Esophagus squamous epithelium (tissue), 5 donors: ENCODE data around the gene ST6GAL2. TPM values are rescaled to one million over a fixed set of nuclear protein-coding genes. Genes with fewer than 3 reads are reported as not detected.

Experiments used
- DNase-seq: peaks from one replicate; lab custom pipeline; 2025; lab: John Stamatoyannopoulos, UW
- H3K27ac ChIP-seq, 4 donors: fragments of 200-600 bp; sonication (generic); one replicate each; pipeline ENCODE4 v1.5.1; 2016 to 2019; ENCODE audit warnings: mild to moderate bottlenecking in 1 of 4
- H3K27me3 ChIP-seq, 4 donors: fragments of 200-600 bp; sonication (generic); 1 replicate in 3 of 4; 2 replicates in 1 of 4; pipeline versions ENCODE4 v1.5.1 to v1.6.0; 2017 to 2021; ENCODE audit warnings: antibody characterized with exemption in 1 of 4
- H3K36me3 ChIP-seq, 3 donors: fragments of 200-600 bp; sonication (generic); one replicate each; pipeline ENCODE4 v1.5.1; 2016 to 2019
- H3K4me1 ChIP-seq, 3 donors: fragments of 200-600 bp; sonication (generic); one replicate each; pipeline ENCODE4 v1.5.1; 2017 to 2019
- H3K4me3 ChIP-seq, 4 donors: fragments of 200-600 bp; sonication (generic); 1 replicate in 3 of 4; 2 replicates in 1 of 4; pipeline ENCODE4 v1.5.1; 2016 to 2019; ENCODE audit warnings: mild to moderate bottlenecking in 2 of 4, moderate library complexity in 1 of 4
- H3K9me3 ChIP-seq, 3 donors: fragments of 200-600 bp; sonication (generic); one replicate each; pipeline ENCODE4 v1.5.1; 2016 to 2019
- POLR2A ChIP-seq, 4 donors: fragments of 450-650 bp; IDR thresholded peaks; one replicate each; pipeline ENCODE4 v1.6.1; 2017; ENCODE audit warnings: antibody characterized with exemption in 4 of 4, mild to moderate bottlenecking in 4 of 4, moderate library complexity in 3 of 4
- WGBS, 2 donors: methylation state at CpG; one replicate each; pipeline ENCODE4 v1.1.5; 2018; 5-methylcytosine and 5-hydroxymethylcytosine counted together
- intact Hi-C: fragments of 100-400 bp; cut with DNase I; formaldehyde crosslinking; loops from one replicate; pipeline ENCODE4 v1.15.0; 2022
- total RNA-seq, 4 donors: library from RNA; depleted of rRNA; stranded (reverse); fragments of >200 nt; gene quantifications; one replicate each; pipeline ENCODE4 v1.1.0, GENCODE V29; 2016
- TF ChIP-seq, protein P1 (sequence below), 6 experiments: fragments of 450-650 bp in 4 of 6; fragments of 200-600 bp in 2 of 6; sonication (generic) in 2 of 6; IDR thresholded peaks; one replicate each; pipeline ENCODE4 v1.5.1; 2016 to 2019; ENCODE audit warnings: antibody characterized with exemption in 6 of 6, mild to moderate bottlenecking in 4 of 6, moderate library complexity in 4 of 6
- donor health status: DM: yes; HTN: yes; CAD: no.

ST6GAL2 gene
- total RNA-seq, 4 donors from 2014 or later = 0.79 to 7.5 (median 4.4) TPM

DNA sequence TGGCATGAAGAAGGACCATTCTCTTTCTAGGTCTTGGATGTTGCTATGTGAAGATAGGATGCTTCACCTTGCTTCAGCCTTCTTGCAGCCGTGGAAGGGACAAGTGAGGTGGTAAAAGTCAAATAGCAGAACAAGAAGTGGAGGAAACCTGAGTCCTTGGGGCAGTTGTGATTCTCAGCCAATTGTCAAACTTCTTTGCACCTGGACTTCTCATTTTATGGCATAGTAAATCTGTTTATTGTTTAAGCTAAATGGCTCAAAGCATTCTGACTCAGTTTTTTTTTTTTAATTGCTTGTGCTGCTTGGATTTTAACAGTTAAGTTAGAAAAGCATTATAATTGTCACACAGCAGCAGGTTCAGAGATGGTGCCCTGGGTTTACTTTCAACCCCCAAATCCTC is 33.0 kb upstream of the ST6GAL2 start:
- WGBS, 2 donors = 57 to 68% methylated on average over 1 of the region's 1 CpG
- intact Hi-C loops = no loop called here
- DNase-seq = no peak
- Histone ChIP-seq H3K4me3 (no peak overlapping the region), H3K4me1 (no peaks in the 10 kb centered on the region), H3K36me3 (no peaks in the 10 kb centered on the region), H3K27ac (no peak overlapping the region), H3K27me3 (no peaks in the 10 kb centered on the region), H3K9me3 (no peaks in the 10 kb centered on the region)
- TF ChIP-seq, protein P1, sequence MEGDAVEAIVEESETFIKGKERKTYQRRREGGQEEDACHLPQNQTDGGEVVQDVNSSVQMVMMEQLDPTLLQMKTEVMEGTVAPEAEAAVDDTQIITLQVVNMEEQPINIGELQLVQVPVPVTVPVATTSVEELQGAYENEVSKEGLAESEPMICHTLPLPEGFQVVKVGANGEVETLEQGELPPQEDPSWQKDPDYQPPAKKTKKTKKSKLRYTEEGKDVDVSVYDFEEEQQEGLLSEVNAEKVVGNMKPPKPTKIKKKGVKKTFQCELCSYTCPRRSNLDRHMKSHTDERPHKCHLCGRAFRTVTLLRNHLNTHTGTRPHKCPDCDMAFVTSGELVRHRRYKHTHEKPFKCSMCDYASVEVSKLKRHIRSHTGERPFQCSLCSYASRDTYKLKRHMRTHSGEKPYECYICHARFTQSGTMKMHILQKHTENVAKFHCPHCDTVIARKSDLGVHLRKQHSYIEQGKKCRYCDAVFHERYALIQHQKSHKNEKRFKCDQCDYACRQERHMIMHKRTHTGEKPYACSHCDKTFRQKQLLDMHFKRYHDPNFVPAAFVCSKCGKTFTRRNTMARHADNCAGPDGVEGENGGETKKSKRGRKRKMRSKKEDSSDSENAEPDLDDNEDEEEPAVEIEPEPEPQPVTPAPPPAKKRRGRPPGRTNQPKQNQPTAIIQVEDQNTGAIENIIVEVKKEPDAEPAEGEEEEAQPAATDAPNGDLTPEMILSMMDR (IDR thresholded peaks at IDR 0.05) = no peak
- TF ChIP-seq POLR2A (IDR thresholded peaks at IDR 0.05) = no peak

- WGBS, 2 donors = 90 to 93% methylated on average over 2 of the region's 2 CpGs
- intact Hi-C loops = no loop called here
- no peaks in the 10 kb centered on the region for H3K27me3 ChIP-seq
Measured at GRCh38 chr2:106904242-106904641, 18.3 kb upstream of the ST6GAL2 start.

GRCh38 chr2:106899786-106900530 is 14.0 kb upstream of the ST6GAL2 start:
- Histone ChIP-seq H3K4me3 (no peak overlapping the region), H3K36me3 (no peaks in the 10 kb centered on the region), H3K9me3 (no peaks in the 10 kb centered on the region), H3K27ac (no peak overlapping the region), H3K4me1 (no peaks in the 10 kb centered on the region), H3K27me3 (no peaks in the 10 kb centered on the region)
- 64 to 69% methylated on average over 7 of the region's 7 CpGs for WGBS, 2 donors
- intact Hi-C loops = no loop called here
- no peak for DNase-seq
- TF ChIP-seq POLR2A (IDR thresholded peaks at IDR 0.05) = no peak
- TF ChIP-seq, protein P1 (IDR thresholded peaks at IDR 0.05) = no peak

More at GRCh38 chr2:106904242-106904641, 18.3 kb upstream of the ST6GAL2 start:
- Histone ChIP-seq H3K27ac (no peak overlapping the region), H3K4me3 (no peak overlapping the region), H3K36me3 (no peaks in the 10 kb centered on the region), H3K4me1 (no peaks in the 10 kb centered on the region), H3K9me3 (no peaks in the 10 kb centered on the region)
- TF ChIP-seq POLR2A (IDR thresholded peaks at IDR 0.05) = no peak
- DNase-seq = no peak

GRCh38 chr2:106894545-106894944 is 8.6 kb upstream of the ST6GAL2 start:
- no peak for TF ChIP-seq POLR2A (IDR thresholded peaks at IDR 0.05)
- TF ChIP-seq, protein P1 (IDR thresholded peaks at IDR 0.05) = no peak
- H3K36me3 ChIP-seq = no peaks in the 10 kb centered on the region
- WGBS, 2 donors = 80 to 81% methylated on average over 6 to 7 of the region's 7 CpGs

DNA sequence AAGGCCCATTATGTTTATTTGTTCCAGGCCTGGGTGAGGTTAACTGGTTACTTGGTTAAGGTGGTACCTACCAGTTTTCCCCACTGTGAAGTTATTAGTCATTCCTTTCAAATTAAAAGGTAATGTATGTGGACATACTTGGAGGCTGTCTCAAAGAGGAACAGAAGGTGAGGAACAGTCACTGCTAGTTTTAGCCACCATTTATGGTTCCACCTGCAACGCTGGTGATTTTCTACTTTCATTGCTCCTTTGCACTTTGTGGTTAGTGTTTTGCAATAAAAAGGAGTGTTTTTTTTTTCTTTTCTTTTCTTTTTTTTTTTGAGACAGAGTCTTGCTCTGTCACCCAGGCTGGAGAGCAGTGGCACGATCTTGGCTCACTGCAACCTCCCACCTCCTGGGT is 6.1 kb upstream of the ST6GAL2 start:
- H3K27me3 ChIP-seq = peaks cover 0 to 11% (median 0%) of the 10 kb centered on the region in 4 donors
- WGBS, 2 donors = 59 to 78% methylated on average over 2 of the region's 2 CpGs
- H3K27ac ChIP-seq = no peak overlapping the region
- intact Hi-C loops = no loop called here
- H3K36me3 ChIP-seq = no peaks in the 10 kb centered on the region
- peaks cover 5 to 9% (median 7%) of the 10 kb centered on the region in 3 donors for H3K4me1 ChIP-seq
- no peak for TF ChIP-seq POLR2A (IDR thresholded peaks at IDR 0.05)
- TF ChIP-seq, protein P1 (IDR thresholded peaks at IDR 0.05) = no peak
- no peak for DNase-seq
- H3K4me3 ChIP-seq = no peak overlapping the region
- H3K9me3 ChIP-seq = no peaks in the 10 kb centered on the region

More at GRCh38 chr2:106894545-106894944, 8.6 kb upstream of the ST6GAL2 start:
- H3K27ac ChIP-seq = no peak overlapping the region
- H3K4me1 ChIP-seq = no peaks in the 10 kb centered on the region
- H3K4me3 ChIP-seq = no peak overlapping the region
- DNase-seq = no peak
- no peaks in the 10 kb centered on the region for H3K27me3 ChIP-seq
- intact Hi-C loops = no loop called here
- no peaks in the 10 kb centered on the region for H3K9me3 ChIP-seq
